ENCODE data around the gene KREMEN2.

GRCh38 chr16:2955779-2956578 lies 8.1 kb upstream of the KREMEN2 start:
- TF ChIP-seq POLR2A (IDR thresholded peaks at IDR 0.05; ENCODE audit: low read depth, low read length) = no peak
- no peak for TF ChIP-seq POLR2AphosphoS5 (IDR thresholded peaks at IDR 0.05; ENCODE audit: low read depth, low read length)

Data from GM12891 (cell line).